Measurements from ENCODE around the gene GDF3. TPM values are rescaled to one million over a fixed set of nuclear protein-coding genes. Genes with fewer than 3 reads are reported as not detected.

The GDF3 gene
- total RNA-seq, 1 experiment from 2014 or later: not detected

GRCh38 chr12:7693793-7694192 is 1.8 kb downstream of the GDF3 start:
- ChIA-PET POLR2A (no interaction called here), CTCF (no interaction called here)

More at GRCh38 chr12:7693793-7694192, 1.8 kb downstream of the GDF3 start:
- no peaks in the 10 kb centered on the region for H4K20me1 ChIP-seq (ENCODE audit: insufficient read depth)
- no peak for ATAC-seq
- no peaks in the 10 kb centered on the region for H3K27me3 ChIP-seq (ENCODE audit: insufficient read depth, low read length)
- H3K4me1 ChIP-seq (ENCODE audit: control insufficient read depth in 1 of 2, insufficient read depth in 2 of 2, low read length in 2 of 2): no peaks in the 10 kb centered on the region
- no peak overlapping the region for H3K4me2 ChIP-seq (ENCODE audit: low read length)
- H3K9me3 ChIP-seq (ENCODE audit: control insufficient read depth in 1 of 2, insufficient read depth in 1 of 2, low read depth in 1 of 2, low read length in 2 of 2): no peaks in the 10 kb centered on the region
- BruUV-seq (replicated peaks): no TSS peak
- H3K36me3 ChIP-seq (ENCODE audit: control insufficient read depth in 1 of 2, insufficient read depth in 2 of 2, low read length in 2 of 2): no peaks in the 10 kb centered on the region
- intact Hi-C loops (cut with micrococcal nuclease): no loop called here
- H3K9me2 ChIP-seq (ENCODE audit: insufficient read depth): no peaks in the 10 kb centered on the region
- no peaks in the 10 kb centered on the region for H3K79me2 ChIP-seq (ENCODE audit: insufficient read depth, low read length)
- no peak overlapping the region for H3K27ac ChIP-seq (ENCODE audit: low read depth, low read length)
- no peak overlapping the region for H3K4me3 ChIP-seq (replicated peaks in 1 of 2; ENCODE audit: low read depth in 1 of 2, low read length in 2 of 2)
- RAD21 ChIA-PET (ENCODE audit: low non-redundant PET in 1 of 2, low total read pairs in 2 of 2, uncharacterized antibody in 2 of 2, unreplicated experiment in 2 of 2): no interaction called here
- TF ChIP-seq ZNF274 (IDR thresholded peaks at IDR 0.05; ENCODE audit: low read depth, low read length) (no peak), ATF3 (IDR thresholded peaks at IDR 0.05) (no peak), REST (IDR thresholded peaks at IDR 0.05; ENCODE audit: low read depth) (no peak), EGR1 (IDR thresholded peaks at IDR 0.05; ENCODE audit: low read depth) (no peak), TCF7L2 (IDR thresholded peaks at IDR 0.05; ENCODE audit: borderline replicate concordance, extremely low read depth, insufficient read depth, insufficient read length) (no peak), SRF (IDR thresholded peaks at IDR 0.05; ENCODE audit: low read depth) (no peak), ZFX (IDR thresholded peaks at IDR 0.05) (no peak), POLR2A (IDR thresholded peaks at IDR 0.05; ENCODE audit: borderline replicate concordance, extremely low read depth, insufficient read depth, insufficient read length) (no peak), CEBPB (IDR thresholded peaks at IDR 0.05; ENCODE audit: low read depth) (no peak), RAD21 (IDR thresholded peaks at IDR 0.05; ENCODE audit: low read depth) (no peak), ZBTB33 (IDR thresholded peaks at IDR 0.05; ENCODE audit: extremely low read depth, insufficient replicate concordance, low read length) (no peak), POLR2AphosphoS5 (IDR thresholded peaks at IDR 0.05; ENCODE audit: low read depth, low read length) (no peak), SIN3A (IDR thresholded peaks at IDR 0.05; ENCODE audit: low read depth) (no peak)
- no peak for DNase-seq (ENCODE audit: low read depth, low spot score)
- H2AFZ ChIP-seq (ENCODE audit: low read depth, low read length, poor library complexity, severe bottlenecking): no peak overlapping the region
- no peak overlapping the region for H3K9ac ChIP-seq (ENCODE audit: low read length)
